ENCODE measurements around the gene VTI1A. TPM values are rescaled to one million over a fixed set of nuclear protein-coding genes. Genes with fewer than 3 reads are reported as not detected.
"Not testable (repeated sequence)": the region's sequence is repeated elsewhere in the genome, so short reads cannot be mapped to it uniquely, and the experiment has no call there.

The VTI1A gene
- total RNA-seq, 6 experiments from 2014 or later, result 11.2 to 26.2 (median 12.3) TPM

DNA sequence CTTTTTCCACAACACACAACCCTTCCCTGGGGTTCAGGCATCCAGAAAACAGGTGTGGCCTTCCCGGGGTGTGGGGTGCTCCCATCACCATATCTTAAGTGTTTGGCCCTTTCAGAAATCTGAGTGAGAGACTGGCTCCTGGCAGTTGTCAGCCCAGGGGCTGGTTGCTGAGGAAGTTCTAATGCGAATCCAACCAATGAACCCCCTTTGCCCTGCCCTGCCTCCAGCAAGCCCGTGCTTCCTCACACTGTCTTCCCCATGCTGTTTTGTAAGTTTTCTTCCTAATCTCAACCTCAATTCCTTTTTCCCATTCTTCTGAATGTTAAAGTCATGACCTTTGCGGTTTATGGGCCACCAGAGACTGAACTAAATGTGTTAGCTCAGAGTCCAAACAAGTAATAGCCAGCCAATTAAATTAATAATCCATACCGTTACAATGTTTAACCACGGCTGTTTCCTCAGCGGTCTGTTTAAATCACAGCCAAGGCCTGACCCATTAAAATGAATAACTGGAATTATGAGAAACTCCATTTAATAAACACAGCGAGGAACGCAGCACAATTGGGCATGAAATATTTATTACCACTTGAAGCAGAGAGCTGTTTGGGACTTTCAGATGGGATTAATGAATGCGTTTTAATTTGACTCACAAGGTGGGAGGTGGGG, 412.1 kb downstream of the VTI1A start:
- intact Hi-C loops (cut with DNase I), result no loop called here
- Histone ChIP-seq H3K36me3 (no peaks in the 10 kb centered on the region), H3K4me3 (no peak overlapping the region), H3K27ac (no peak overlapping the region), H3K9me3 (peaks cover 0 to 4% (median 0%) of the 10 kb centered on the region in 4 donors), H3K27me3 (no peaks in the 10 kb centered on the region), H3K4me1 (no peaks in the 10 kb centered on the region)
- peak; percentile 38 to 67 (median 44) for ATAC-seq
- TF ChIP-seq CTCF (IDR thresholded peaks at IDR 0.05) (no peak), POLR2A (IDR thresholded peaks at IDR 0.05) (no peak)
- DNase-seq, result no peak
- 72% methylated on average over 9 of the region's 10 CpGs for WGBS (ENCODE audit: insufficient coverage, low coverage, low lambda C conversion rate, missing lambda C conversion rate)

DNA sequence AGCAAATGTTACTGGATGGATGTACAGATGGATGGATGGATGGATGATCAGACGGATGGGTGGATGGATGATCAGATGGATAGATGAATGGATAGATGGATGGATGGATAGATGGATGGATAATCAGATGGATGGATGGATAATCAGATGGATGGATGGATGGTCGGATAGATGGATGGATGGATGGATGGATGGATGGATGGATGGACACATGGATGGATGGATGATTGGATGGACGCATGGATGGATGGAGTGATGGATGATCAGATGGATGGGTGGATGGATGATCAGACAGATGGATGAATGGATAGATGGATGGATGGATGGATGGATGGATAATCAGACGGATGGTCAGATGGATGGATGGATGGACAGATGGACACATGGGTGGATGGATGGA, 412.8 kb downstream of the VTI1A start:
- Histone ChIP-seq H3K9me3 (peaks cover 0 to 8% (median 0%) of the 10 kb centered on the region in 4 donors), H3K36me3 (no peaks in the 10 kb centered on the region), H3K4me1 (no peaks in the 10 kb centered on the region), H3K27me3 (no peaks in the 10 kb centered on the region), H3K27ac (no peak overlapping the region), H3K4me3 (no peak overlapping the region)
- ATAC-seq, result no peak
- DNase-seq, result no peak
- TF ChIP-seq POLR2A (IDR thresholded peaks at IDR 0.05) (no peak), CTCF (IDR thresholded peaks at IDR 0.05) (no peak)
- intact Hi-C loops (cut with DNase I), result no loop called here
- 77% methylated on average over 4 of the region's 4 CpGs for WGBS (ENCODE audit: insufficient coverage, low coverage, low lambda C conversion rate, missing lambda C conversion rate)

- H3K27ac ChIP-seq; DNase-seq; H3K4me1 ChIP-seq; H3K36me3 ChIP-seq; ATAC-seq; H3K9me3 ChIP-seq; H3K27me3 ChIP-seq; H3K4me3 ChIP-seq; intact Hi-C loops (cut with DNase I): not testable (repeated sequence)
- 92% methylated on average over 2 of the region's 2 CpGs for WGBS (ENCODE audit: insufficient coverage, low coverage, low lambda C conversion rate, missing lambda C conversion rate)
Measured at GRCh38 chr10:112863461-112863860, 416.4 kb downstream of the VTI1A start.

Small RNA genes lying within 50 kb of the gene (microRNA-seq; reads per million reads assigned to microRNA genes)
- gene MIR4295, result 0 reads per million in 2 donors

Small RNA genes lying within 50 kb of the gene (small RNA-seq; reads per million reads assigned to genes)
- gene AC022018.1 (0 reads per million in 2 experiments), gene MIR4295 (0 reads per million in 2 experiments)

Other genes starting within 250 kb of the VTI1A start
- under 1 TPM; 0.18 to 0.83 (median 0.49) TPM for gene TECTB, start 163.8 kb upstream of the VTI1A start, total RNA-seq
- 10 to 100 TPM; 35.1 to 92.4 (median 73.8) TPM for gene ACSL5, start 73.1 kb upstream of the VTI1A start, total RNA-seq
- gene ZDHHC6, start 301 bp upstream of the VTI1A start, total RNA-seq, result 10 to 100 TPM; 12.2 to 23.0 (median 16.0) TPM